Progenitor cell of endocrine pancreas (in vitro differentiated cells): ENCODE data around the gene PRKRA. TPM values are rescaled to one million over a fixed set of nuclear protein-coding genes. Genes with fewer than 3 reads are reported as not detected.

ENCODE experiments used
- DNase-seq: peaks from one replicate; pipeline ENCODE4 v3.0.0; 2021; ENCODE audit warnings: low spot score; ENCODE audit not compliant: unreplicated experiment
- H3K27ac Mint-ChIP-seq: 2 replicates; pipeline ENCODE4 v1.8.0; 2021; ENCODE audit warnings: mild to moderate bottlenecking, moderate library complexity, mixed read lengths
- H3K27me3 Mint-ChIP-seq: 2 replicates; pipeline ENCODE4 v1.8.0; 2021; ENCODE audit warnings: mixed read lengths
- H3K36me3 Mint-ChIP-seq: 2 replicates; pipeline ENCODE4 v1.8.0; 2022; ENCODE audit warnings: mixed read lengths; ENCODE audit not compliant: insufficient read depth
- H3K4me1 Mint-ChIP-seq: 2 replicates; pipeline ENCODE4 v1.8.0; 2021; ENCODE audit warnings: low read depth, mixed read lengths
- H3K4me3 Mint-ChIP-seq: 2 replicates; pipeline ENCODE4 v1.8.0; 2021; ENCODE audit warnings: low read depth, mild to moderate bottlenecking, moderate library complexity, mixed read lengths
- H3K9me3 Mint-ChIP-seq: 2 replicates; pipeline ENCODE4 v1.8.0; 2021; ENCODE audit warnings: low read depth, mixed read lengths
- total RNA-seq: library from RNA; stranded (reverse); gene quantifications from 2 replicates; pipeline ENCODE4 v1.2.1, GENCODE V29; 2021
- TF ChIP-seq, protein P1 (sequence below): fragments of 200-600 bp; sonication (generic); IDR thresholded peaks from one replicate; pipeline ENCODE4 v1.5.0; 2021; ENCODE audit warnings: antibody characterized with exemption, mild to moderate bottlenecking; ENCODE audit not compliant: unreplicated experiment

The PRKRA gene
- total RNA-seq, 1 donor from 2014 or later: 92.1 TPM

DNA sequence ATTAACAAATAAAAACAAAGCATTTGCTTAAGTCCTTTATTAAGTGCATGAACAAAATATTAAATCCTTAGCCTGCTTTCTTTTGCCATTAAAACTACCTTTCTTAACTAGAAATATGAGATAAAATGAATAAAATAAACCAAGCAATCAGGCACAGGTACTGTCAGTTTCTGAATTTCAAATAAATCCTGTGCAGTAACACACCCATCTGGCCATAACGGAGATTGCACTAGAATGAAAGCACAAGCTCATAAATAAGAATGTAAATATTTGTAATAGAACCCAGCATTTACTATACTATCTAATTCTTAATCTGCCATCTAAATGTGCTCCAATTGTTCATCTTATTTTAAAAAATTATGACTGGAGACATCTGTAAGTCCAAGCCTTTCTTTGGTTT lies 31.9 kb downstream of the PRKRA start:
- Mint-ChIP-seq H3K4me1 (peaks cover 7% of the 10 kb centered on the region), H3K9me3 (peaks cover 7% of the 10 kb centered on the region), H3K4me3 (no peak overlapping the region), H3K27ac (no peak overlapping the region), H3K36me3 (peaks cover 11% of the 10 kb centered on the region), H3K27me3 (no peaks in the 10 kb centered on the region)
- TF ChIP-seq, protein P1, sequence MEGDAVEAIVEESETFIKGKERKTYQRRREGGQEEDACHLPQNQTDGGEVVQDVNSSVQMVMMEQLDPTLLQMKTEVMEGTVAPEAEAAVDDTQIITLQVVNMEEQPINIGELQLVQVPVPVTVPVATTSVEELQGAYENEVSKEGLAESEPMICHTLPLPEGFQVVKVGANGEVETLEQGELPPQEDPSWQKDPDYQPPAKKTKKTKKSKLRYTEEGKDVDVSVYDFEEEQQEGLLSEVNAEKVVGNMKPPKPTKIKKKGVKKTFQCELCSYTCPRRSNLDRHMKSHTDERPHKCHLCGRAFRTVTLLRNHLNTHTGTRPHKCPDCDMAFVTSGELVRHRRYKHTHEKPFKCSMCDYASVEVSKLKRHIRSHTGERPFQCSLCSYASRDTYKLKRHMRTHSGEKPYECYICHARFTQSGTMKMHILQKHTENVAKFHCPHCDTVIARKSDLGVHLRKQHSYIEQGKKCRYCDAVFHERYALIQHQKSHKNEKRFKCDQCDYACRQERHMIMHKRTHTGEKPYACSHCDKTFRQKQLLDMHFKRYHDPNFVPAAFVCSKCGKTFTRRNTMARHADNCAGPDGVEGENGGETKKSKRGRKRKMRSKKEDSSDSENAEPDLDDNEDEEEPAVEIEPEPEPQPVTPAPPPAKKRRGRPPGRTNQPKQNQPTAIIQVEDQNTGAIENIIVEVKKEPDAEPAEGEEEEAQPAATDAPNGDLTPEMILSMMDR: peak; percentile 17
- DNase-seq: no peak

DNA sequence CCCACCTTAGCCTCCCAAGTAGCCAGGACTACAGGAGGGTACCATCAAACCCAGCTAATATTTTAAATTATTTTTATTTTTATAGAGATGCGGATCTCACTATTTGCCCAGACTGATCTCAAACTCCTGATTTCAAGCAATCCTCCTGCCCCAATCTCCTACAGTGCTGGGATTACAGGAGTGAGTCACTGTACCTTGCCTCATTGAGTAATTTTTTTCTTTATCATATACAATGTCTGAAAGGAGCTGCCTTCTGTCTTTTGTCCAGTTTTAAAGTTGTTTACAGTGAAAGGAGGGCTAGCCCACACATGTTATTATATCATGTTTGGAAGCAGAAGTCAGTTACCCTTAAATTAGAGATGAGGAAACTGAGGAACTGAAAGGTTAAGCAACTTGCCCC lies 32.5 kb downstream of the PRKRA start:
- no peaks in the 10 kb centered on the region for H3K9me3 Mint-ChIP-seq
- peaks cover 5% of the 10 kb centered on the region for H3K36me3 Mint-ChIP-seq
- peaks cover 9% of the 10 kb centered on the region for H3K4me1 Mint-ChIP-seq
- no peak overlapping the region for H3K27ac Mint-ChIP-seq
- DNase-seq: no peak
- no peak overlapping the region for H3K4me3 Mint-ChIP-seq
- TF ChIP-seq, protein P1: no peak
- no peaks in the 10 kb centered on the region for H3K27me3 Mint-ChIP-seq

DNA sequence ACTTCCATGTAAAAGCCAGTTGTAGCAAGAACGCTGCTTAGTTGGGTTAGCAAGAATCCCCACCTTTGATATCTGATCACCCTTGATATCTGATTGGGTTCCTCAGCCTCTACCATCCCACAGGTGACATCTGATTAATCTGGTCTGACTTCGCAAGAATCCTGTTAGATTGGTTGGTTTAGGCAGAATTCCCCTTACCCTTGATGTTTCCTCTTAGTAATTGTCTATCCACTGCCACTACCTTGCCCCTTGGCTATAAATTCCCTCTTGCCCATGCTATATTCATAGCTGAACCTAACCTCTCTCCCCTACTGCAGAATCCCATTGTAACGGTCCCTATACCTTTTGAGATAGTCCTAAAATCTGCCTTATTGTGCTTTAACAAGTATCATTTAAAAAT lies 33.1 kb downstream of the PRKRA start:
- no peaks in the 10 kb centered on the region for H3K27me3 Mint-ChIP-seq
- peaks cover 10% of the 10 kb centered on the region for H3K4me1 Mint-ChIP-seq
- TF ChIP-seq, protein P1: no peak
- peaks cover 4% of the 10 kb centered on the region for H3K36me3 Mint-ChIP-seq
- H3K27ac Mint-ChIP-seq: no peak overlapping the region
- no peaks in the 10 kb centered on the region for H3K9me3 Mint-ChIP-seq
- H3K4me3 Mint-ChIP-seq: no peak overlapping the region
- no peak for DNase-seq

DNA sequence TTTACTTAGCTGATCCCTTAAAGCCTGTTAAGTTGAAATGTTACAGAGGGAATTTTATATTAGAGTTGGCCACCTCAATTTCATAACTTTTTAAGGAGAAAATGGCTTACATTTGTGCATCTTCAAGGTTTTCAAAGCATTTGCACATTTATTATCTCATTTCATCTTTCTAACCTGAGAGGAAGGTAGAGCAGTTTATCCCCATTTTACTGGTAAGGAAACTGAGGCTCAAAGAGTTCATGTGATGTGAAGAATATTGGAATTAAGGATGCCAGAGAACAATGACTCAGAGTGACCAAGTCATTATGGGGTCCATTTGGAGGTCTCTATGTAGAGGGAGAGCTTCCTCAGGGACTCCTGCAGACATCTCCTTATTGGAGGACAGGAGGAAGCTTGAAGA lies 35.0 kb downstream of the PRKRA start:
- Mint-ChIP-seq H3K27me3 (no peaks in the 10 kb centered on the region), H3K27ac (no peak overlapping the region), H3K9me3 (no peaks in the 10 kb centered on the region), H3K4me1 (peaks cover 10% of the 10 kb centered on the region), H3K36me3 (no peaks in the 10 kb centered on the region), H3K4me3 (no peak overlapping the region)
- TF ChIP-seq, protein P1: no peak
- no peak for DNase-seq

DNA sequence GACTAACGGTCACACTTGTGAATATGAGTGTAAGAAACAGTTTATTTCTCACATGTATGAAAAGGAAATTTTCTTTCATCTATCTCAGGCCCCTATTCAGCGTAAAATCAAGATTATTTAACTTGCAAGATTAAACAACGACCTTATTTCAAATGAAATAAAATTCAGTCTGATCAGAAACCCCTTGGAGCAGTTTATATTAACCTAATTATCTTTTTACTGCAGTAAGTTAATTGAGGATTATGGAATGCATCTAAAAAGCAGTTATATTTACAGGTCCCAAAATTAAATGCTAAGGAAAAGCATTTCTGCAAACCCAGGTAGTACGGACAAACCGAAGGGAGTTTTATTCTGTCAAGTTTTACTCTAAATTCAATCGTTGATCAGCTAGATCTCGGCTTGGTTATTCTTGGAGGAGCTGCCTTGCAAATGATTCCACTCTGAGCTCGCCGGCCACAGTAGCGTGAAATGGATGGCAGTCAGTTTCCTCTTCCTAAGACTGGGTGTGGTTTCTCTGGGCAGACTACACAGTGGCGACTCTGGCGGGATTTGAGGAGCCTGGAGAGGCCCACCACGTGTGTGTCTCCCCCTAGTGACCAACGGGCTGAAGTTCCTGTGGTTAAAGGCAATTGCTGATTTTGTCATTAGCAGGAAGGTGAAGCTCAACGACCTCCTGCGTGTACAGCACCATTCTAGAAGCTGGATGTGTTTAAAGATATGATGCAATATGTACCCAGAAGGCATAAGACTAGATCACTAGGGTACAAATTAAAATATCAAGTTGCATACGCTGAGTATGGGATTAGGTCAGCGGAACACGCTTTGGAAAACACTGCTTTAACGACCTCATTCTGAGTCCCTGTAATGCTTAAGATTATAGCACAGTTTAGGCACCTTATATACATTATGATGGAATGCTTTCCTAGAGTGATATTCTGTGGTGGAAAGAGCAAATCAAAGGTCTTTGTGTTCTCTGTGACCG lies 36.4 kb downstream of the PRKRA start:
- DNase-seq: peak; percentile 77
- Mint-ChIP-seq H3K4me1 (peaks cover 10% of the 10 kb centered on the region), H3K27me3 (no peaks in the 10 kb centered on the region), H3K27ac (peak overlapping the region; percentile 99), H3K36me3 (no peaks in the 10 kb centered on the region), H3K4me3 (peak overlapping the region; percentile 93), H3K9me3 (no peaks in the 10 kb centered on the region)
- TF ChIP-seq, protein P1: peak; percentile 88
